NCI-H2196 (cell line): ENCODE measurements around the gene TLE7.

Experiments used
- DNase-seq: peaks from one replicate; lab custom pipeline; 2025; ENCODE audit not compliant: unreplicated experiment; lab: John Stamatoyannopoulos, UW

The TLE7 gene

DNA sequence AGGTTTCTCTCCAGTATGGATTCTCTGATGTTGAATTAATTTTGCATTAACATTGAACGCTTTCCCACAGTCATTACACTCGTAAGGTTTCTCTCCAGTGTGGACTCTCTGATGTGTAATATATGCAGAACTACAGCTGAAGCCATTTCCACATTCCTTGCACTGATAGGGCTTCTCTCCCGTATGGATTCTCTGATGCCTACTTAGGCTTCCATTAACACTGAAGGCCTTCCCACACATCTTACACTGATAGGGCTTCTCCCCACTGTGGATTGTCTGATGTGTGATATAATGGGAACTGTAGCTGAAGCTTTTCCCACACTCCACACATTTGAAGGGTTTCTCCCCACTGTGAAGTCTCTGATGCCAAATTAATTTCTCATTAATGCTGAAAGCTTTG, 7.2 kb upstream of the TLE7 start:
- no peak for DNase-seq

DNA sequence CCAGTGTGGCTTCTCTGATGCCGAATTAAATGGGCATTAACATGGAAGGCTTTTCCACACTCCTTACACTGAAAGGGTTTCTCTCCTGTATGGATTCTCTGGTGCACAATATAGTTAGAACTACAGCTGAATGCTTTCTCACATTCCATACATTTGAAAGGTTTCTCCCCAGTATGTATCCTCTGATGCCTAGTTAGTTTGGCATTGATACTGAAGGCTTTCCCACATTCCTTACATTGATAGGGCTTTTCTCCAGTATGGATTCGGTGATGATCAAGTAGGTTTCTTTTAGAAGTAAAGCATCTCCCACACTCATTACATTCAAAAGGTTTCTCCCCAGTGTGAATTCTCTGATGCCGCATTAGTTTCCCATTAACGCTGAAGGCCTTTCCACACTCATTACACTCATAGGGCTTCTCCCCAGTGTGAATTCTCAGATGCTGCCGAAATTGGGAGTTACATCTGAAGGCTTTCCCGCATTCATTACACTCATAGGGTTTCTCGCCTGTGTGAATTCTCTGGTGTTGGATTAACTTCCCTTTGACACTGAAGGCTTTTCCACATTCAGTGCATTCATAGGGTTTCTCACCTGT, 6.5 kb upstream of the TLE7 start:
- no peak for DNase-seq

DNA sequence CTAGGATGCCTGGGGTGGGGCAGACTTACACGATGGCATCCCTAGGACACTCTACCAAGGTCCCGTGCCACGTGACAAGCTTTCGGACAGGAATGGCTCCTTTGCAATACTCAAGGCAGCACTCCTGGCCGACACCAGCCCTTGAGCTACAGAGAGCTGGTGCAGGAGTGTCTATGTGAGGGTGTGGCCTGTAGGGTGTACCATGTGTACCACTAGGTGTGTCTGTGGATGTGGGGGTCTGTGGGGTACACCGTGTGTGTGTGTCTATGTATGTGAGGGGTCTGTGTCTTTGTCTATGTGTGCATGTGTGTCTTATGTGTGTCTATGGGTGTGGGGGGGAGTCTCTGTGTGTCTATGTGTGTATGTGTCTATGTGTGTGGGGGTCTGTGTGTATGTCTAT, 1.9 kb upstream of the TLE7 start:
- no peak for DNase-seq

DNA sequence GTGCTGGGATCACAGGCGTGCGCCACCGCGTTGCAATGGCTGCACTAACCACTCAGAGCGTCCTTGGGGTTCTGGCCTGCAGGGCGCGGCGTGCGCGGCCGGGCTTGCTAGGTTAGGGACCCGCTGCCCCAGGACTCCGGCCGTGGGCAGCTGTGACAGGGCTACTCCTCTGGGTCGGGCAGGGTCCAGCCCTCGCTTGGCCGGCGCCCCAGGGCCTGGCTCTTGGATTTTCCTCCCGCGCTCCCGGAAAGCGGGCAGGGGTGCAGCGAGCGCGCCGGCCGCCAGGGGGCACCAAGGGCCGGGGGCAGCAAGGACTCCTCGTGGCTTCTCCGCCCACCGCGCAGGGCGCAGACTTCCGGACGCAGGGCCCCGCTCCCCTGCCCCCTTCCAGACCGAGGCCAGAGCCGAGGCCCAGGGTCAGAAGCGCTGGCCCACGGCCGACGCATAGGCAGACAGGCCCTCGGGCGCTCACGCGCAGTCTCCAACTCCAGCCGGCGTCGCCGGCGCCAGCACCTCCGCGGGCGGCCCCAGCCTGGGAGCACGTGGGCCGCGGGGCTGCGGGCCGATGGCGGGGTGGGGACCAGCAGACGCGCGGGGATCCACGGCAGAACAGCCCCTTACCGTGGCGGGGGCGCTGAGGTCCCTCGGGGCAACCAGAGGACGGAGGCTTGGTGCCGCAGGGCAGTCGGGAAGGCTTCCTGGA, 355 bp downstream of the TLE7 start:
- DNase-seq: no peak

DNA sequence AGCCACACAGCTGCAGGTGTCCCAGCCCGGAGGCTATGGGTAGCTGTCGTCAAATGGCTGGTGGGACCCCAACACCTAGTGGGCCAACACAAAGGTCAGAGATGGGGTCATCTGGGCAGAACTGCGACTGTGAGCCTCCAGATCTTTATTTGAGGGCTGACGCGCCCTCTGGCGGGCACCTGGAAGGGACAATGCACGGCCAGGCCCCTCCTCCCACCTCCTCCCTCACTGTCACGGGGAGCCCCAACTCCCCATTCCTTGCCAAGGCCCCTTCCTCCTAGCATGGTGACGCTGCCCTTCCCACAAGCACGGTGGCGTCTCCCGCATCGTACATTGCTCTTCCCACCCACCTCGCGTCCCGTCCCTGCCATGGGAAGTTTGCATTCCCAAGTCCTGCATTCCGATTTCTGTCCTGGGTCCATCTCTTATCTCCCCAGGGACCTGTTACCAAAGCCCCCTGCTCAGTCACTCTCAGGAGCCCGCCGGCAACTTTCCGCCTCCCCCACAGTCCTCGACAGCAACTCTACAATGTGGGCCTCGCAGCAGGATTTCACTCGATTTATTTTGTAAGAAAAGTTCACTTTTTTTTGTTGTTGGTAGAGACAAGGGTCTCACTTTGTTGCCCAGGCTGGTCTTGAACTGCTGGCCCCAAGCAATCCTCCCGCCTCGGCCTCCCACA, 1.0 kb downstream of the TLE7 start:
- no peak for DNase-seq

DNA sequence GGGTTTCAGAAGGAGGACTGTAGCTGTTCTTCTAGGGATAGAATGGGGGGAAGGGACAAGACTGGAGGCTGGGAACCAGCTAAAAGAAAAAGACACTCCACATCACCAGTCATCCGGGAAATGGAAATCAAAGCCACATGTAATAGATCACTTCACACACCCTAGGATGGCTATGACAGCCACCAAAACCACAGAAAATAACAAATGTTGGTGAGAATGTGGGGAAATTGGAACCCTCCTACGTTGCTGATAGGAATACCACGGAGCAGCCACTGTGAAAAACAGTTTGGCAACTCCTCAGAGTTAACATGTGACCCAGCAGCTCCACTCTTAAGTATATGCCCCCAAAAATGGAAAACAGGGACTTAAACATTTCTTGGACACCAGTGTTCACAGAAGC, 2.3 kb downstream of the TLE7 start:
- no peak for DNase-seq

DNA sequence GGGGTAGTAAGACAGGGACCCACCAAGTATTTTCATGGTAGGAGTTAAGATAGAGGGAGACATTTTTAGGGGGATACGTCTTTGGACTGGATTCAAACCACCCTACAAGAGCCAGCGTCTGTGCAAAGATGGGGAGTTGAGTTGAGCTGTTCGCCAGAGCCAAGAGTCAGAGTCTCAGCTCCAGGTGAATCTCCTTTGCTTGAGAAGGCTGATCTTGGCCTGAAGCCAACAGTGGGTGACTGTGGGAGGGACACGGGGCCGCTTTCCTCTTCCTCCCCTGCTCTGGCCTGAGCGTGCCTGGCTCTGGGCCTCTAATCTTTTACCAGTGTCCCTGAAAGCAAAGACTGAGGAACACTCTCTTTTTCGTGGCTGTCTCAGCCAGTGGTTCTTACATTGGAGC, 5.4 kb downstream of the TLE7 start:
- DNase-seq: no peak

DNA sequence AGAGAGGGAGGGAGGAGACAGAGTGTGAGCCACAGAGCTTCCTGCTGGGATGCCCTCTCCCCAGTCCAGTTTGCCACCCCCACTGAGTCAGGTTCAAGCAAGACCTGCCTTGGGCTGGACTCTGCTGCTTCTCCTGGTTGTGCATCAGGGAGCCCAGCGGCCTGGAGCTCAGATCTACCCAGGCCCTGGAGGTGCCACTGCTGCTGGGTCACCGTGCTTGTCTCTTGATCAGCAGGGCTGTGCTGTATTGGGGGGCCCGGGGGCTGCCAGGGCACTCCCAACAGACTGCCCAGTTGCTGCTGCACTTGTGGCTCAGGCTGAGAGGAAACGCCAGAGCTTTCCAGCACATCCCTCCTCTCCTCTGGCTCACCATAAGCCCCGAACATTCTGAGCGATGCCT, 8.9 kb downstream of the TLE7 start:
- DNase-seq: no peak

DNA sequence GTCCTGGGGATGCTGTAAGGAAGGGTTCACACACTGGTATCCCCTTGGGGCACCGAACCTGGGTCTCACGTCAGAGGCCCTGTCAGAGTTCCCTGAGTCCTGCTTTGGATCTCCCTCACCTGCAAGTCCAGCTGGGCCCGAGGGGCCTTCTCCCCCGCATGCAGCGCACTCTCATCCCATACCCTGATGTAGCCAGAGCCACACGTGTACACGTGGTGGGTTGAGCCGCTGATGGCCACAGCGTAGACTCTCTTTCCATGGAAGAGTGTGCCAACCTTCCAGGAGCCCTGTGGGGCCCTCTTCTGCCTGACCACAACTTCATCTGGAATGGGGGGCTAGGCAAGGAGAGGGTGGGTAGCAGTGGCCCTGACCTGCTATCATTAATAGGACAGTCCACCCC, 9.9 kb downstream of the TLE7 start:
- no peak for DNase-seq

DNA sequence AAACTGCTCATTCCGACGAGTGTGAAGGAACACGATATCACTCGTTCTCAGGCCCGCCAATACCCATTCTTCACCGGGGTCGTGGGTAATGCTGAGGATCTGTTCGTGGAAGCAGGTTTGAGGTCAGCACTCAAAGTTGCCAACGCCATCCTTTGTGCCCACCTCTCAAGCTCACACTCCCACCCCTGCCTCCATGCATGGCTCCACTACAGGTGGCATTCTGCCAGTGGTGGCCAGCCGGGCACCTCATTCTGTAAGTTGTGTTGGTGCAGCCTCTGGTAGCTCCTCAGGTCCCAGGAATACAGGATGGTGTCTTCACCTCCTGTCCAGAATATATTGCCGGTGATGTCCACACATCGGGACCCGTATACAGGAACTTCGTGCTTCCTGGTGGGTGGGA, 10.7 kb downstream of the TLE7 start:
- no peak for DNase-seq

DNA sequence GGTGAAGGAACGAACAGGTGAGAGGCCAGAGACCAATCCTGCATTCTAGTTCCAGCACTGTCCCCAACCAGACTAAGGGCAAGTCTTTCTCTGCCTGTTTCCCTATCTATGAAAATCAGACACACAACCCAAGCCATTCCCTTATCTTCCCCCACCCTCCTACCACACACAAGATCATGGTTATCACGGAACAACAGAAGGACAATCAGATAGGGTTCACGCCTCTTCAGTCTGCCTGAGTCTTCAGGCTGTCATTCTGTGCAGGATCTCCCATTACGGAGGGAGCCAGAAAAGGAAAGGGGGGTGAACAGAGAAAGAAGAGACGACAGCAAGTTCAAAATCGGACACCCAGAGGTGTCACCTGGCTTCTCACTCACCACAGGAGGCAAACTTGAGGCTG, 11.1 kb downstream of the TLE7 start:
- DNase-seq: no peak

DNA sequence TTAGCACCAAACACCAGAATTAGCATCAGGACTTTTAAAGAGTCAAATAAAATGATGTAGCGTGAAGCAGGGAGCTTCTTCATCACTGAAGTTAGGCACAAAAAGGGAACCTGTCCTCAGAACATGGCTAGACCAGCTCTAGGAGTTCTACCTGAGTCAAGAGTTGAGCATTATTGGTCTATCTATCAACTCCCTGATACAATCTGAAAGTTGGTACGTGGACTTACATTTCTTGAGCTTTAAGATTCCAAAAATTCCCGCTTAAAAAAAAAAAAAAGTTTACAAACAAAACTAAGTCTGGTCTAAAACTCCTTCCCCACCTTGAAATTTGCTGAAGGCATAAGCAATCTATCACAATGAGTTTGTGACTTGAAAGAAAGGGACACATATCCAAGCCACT, 12.3 kb downstream of the TLE7 start:
- DNase-seq: no peak

DNA sequence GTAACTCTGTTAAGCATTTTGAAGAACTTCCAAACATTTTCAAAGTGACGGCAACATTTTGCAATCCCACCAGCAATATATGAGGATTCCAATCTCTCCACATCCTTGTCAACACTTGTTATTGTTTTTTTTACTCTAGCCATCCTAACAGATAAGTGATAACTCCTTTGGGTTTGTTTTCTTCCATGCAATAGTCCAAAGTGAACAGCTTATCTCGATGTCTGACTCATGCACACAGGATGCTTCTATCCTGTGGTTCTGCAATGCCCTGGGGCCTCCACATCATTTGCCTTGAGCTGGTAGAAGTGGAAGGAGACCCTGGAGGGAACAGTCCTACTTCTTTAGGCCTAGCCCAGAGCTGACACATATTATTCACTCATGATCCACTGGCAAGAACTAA, 13.0 kb downstream of the TLE7 start:
- DNase-seq: no peak

DNA sequence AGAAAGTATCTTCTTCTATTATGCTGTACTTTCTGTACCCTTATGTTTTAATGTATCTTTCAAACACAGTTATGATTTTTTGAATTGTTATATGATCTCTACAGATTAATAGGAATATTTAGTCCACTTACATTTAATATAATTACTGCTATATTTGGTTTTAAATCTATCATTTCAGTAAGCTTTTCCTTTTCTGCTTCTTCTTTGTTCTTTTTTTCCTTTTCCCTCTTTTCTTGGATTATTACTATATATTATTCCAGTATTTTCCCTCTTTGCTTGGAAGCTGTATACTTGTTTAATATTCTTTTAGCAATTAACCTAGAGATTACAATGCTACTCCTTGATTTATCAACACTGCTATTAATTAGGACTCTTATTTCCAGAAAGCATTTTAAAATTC, 13.5 kb downstream of the TLE7 start:
- no peak for DNase-seq

DNA sequence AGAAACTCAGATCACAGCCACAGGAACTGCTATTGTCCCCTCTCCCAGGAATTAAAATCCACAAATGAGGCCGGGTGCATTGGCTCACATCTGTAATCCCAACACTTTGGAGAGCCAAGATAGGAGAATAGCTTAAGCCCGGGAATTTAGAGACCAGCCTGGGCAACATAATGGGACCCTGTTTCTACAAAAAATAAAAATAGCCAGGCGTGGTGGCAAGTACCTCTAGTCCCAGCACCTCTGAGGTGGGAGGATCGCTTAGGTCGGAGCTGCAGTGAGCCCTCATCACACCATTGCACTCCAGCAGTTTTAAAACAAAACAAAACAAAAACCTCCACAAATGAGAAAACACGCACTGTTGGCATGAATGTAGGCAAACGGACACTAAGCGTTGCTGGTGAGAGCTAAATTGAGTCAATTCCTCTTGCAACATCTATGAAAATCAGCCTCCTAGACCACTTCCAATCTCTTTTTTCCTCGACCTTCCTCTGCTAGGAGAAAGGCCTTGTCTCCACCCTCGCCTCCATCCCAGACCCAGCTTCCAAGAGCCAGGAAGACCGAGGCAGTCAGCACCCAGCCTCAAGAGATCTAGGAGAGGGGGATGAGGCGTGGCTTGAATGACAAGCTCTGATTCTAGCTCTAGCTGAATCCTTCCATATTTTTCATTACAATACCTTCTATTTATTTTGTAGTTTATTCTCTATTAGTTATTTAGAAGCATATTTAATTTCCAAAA, 14.8 kb downstream of the TLE7 start:
- DNase-seq: no peak

DNA sequence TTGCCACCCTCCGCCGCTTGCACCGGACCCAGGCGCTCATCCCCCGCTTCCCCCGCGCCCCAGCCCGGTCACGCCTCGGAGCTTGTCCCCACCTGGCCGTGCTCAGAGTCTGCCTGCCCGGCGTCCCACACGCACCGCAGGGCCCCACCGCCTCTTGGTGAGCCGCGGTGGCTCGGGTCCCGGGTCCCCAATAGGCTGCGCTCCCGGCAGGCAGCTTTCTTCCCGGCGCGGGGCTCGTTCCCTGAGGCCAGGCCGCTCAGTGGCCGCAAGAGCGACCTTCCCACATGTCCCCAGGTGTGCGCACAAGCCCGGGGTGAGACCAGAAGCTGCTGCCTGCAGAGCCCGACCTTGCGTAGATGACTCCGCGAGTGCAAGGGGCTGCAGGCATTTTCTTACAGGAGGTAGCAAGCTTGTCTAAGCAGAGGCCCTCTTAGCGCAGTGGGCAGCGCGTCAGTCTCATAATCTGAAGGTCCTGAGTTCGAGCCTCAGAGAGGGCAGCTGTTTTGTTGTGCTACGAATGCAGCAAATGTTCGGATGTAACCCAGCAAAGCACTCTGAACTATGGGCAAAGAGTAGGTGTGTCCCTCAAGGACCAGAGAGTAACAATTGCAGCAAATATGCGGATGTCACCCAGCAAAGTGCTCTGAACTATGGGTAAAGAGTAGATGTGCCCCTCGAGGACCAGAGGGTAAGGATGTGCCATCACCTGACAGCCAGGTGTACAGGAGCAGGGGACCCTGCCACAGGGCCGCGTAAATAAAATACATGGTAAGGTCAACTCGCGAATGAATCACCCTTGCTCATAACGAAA, 15.6 kb downstream of the TLE7 start:
- no peak for DNase-seq

DNA sequence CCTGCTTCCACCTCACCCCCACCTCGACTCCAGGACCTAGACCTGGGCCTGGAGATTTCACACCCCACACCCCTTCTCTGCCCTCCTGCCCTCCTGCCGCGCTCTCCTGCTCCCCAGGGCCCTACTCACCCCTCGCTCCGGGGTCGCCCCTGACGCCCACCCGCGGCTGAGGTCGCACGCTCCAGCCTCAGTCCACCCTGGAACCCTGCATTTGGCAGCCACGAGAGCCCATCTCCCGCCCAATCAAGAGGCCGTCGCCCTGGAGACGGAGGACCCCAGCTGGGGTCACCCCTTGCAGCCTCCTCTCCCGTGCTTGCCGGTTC, 16.1 kb downstream of the TLE7 start:
- no peak for DNase-seq

DNA sequence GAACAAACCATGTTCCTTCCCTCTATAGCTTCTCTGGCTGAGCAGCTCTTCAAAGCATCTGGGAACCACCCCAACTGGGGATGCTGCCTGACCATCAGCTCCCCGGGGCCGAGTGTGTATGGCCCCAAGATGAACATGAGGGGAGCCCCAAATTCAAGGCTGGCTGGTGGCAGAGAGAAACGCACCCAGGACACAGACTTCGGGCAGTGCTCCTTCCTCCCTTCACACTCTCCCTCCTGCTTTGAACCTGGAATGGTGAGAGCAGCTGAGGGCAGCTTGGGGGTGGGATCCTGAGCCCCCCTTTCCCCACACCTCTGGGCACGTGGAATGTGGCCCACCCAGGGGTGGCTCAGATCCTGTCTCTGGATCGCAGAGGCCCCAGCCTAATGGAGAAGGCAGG, 17.2 kb downstream of the TLE7 start:
- DNase-seq: no peak

DNA sequence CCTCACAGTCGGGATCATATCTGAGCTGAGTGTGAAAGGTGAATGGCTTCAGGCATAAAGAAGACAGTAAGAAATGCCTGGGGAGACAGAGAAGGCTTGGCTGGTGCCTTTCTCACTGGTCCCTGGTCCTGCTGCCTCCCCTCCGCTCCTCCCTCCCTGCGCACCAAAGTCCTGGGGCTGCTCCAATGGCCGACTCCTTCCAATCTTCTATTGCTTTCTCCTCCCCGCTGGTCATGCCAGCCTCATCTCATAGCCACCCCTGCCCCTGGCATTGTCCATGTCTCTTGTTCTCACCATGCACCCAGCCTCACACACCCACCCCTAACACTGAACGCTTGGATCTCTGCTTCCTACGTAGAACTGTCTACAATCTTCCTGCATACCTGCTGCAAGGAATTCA, 18.0 kb downstream of the TLE7 start:
- DNase-seq: no peak

DNA sequence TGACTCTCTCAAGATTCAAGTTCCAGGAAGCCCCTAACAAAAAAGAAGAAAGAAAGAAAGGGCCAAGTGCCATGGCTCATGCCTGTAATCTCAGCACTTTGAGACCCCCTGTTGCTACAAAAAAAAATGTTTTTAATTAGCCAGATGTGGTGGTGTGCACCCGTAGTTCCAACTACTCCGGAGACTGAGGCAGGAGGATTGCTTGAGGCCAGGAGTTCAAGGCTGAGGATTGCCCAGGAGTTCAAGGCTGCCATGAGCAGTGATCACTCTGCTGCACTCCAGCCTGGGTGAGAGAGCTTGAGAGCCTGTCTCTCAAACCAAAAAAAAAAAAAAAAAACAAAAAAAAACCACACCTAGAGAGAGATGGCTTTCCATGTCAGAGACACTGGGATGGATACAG, 18.8 kb downstream of the TLE7 start:
- DNase-seq: no peak

DNA sequence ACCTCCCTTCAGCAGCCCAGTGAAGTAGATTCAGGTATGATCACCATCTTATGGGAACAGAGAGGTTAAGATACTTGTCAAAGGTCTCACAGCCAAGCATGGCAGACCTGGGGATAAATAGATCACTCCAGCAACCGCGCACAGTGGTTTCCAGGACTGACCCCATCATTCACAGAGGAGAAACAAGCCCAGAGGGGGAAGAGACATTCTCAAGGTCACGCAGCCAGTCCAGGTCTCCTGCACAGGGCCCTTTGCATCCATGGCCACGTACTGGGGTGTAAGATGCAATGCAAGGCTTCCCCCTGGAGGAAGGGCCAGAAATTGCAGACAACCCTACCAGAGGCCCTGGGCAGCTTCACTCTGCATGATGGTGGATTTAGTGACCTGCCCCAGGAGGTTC, 19.9 kb downstream of the TLE7 start:
- no peak for DNase-seq
